Measurements from ENCODE around the gene STAT5A. TPM values are rescaled to one million over a fixed set of nuclear protein-coding genes. Genes with fewer than 3 reads are reported as not detected.

The STAT5A gene
- total RNA-seq, 4 donors from 2014 or later: 151 to 200 (median 171) TPM

DNA sequence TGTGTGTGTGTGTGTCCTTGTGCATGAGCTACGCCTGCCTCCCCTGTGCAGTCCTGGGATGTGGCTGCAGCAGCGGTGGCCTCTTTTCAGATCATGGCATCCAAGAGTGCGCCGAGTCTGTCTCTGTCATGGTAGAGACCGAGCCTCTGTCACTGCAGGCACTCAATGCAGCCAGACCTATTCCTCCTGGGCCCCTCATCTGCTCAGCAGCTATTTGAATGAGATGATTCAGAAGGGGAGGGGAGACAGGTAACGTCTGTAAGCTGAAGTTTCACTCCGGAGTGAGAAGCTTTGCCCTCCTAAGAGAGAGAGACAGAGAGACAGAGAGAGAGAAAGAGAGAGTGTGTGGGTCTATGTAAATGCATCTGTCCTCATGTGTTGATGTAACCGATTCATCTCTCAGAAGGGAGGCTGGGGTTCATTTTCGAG lies 22.5 kb downstream of the STAT5A start:
- TF ChIP-seq, protein P1, sequence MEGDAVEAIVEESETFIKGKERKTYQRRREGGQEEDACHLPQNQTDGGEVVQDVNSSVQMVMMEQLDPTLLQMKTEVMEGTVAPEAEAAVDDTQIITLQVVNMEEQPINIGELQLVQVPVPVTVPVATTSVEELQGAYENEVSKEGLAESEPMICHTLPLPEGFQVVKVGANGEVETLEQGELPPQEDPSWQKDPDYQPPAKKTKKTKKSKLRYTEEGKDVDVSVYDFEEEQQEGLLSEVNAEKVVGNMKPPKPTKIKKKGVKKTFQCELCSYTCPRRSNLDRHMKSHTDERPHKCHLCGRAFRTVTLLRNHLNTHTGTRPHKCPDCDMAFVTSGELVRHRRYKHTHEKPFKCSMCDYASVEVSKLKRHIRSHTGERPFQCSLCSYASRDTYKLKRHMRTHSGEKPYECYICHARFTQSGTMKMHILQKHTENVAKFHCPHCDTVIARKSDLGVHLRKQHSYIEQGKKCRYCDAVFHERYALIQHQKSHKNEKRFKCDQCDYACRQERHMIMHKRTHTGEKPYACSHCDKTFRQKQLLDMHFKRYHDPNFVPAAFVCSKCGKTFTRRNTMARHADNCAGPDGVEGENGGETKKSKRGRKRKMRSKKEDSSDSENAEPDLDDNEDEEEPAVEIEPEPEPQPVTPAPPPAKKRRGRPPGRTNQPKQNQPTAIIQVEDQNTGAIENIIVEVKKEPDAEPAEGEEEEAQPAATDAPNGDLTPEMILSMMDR (IDR thresholded peaks at IDR 0.05): no peak
- DNase-seq (ENCODE audit: low spot score): no peak
- no peak for ATAC-seq (ENCODE audit: low FRiP score)

DNA sequence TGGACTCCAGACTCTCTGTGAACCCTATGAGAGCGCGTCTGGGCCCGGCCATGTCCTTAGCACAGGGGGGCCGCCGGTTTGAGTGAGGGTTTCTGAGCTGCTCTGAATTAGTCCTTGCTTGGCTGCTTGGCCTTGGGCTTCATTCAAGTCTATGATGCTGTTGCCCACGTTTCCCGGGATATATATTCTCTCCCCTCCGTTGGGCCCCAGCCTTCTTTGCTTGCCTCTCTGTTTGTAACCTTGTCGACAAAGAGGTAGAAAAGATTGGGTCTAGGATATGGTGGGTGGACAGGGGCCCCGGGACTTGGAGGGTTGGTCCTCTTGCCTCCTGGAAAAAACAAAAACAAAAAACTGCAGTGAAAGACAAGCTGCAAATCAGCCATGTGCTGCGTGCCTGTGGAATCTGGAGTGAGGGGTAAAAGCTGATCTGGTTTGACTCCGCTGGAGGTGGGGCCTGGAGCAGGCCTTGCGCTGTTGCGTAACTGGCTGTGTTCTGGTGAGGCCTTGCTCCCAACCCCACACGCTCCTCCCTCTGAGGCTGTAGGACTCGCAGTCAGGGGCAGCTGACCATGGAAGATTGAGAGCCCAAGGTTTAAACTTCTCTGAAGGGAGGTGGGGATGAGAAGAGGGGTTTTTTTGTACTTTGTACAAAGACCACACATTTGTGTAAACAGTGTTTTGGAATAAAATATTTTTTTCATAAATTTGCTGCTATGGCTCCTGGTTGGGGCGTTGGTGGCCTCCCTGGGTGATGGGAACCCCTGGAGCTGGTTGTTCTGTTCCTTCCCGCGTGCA lies 23.1 kb downstream of the STAT5A start:
- peak; percentile 84 for ATAC-seq (ENCODE audit: low FRiP score)
- TF ChIP-seq, protein P1 (IDR thresholded peaks at IDR 0.05): no peak
- peak; percentile 73 for DNase-seq (ENCODE audit: low spot score)

DNA sequence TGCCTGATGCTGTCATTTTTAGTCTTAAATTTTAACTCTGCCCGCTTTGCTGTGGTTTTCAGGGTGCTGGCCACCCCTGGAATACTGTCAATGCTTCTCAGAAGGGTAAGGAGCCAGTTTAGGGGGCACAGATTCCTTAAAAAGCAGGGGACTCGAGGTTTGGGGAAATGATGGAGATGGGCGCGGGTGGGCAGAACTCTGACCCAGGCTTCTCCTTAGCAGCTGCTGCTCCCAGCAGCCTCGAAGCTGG lies 23.7 kb downstream of the STAT5A start:
- DNase-seq (ENCODE audit: low spot score): no peak
- TF ChIP-seq, protein P1 (IDR thresholded peaks at IDR 0.05): no peak
- ATAC-seq (ENCODE audit: low FRiP score): no peak

DNA sequence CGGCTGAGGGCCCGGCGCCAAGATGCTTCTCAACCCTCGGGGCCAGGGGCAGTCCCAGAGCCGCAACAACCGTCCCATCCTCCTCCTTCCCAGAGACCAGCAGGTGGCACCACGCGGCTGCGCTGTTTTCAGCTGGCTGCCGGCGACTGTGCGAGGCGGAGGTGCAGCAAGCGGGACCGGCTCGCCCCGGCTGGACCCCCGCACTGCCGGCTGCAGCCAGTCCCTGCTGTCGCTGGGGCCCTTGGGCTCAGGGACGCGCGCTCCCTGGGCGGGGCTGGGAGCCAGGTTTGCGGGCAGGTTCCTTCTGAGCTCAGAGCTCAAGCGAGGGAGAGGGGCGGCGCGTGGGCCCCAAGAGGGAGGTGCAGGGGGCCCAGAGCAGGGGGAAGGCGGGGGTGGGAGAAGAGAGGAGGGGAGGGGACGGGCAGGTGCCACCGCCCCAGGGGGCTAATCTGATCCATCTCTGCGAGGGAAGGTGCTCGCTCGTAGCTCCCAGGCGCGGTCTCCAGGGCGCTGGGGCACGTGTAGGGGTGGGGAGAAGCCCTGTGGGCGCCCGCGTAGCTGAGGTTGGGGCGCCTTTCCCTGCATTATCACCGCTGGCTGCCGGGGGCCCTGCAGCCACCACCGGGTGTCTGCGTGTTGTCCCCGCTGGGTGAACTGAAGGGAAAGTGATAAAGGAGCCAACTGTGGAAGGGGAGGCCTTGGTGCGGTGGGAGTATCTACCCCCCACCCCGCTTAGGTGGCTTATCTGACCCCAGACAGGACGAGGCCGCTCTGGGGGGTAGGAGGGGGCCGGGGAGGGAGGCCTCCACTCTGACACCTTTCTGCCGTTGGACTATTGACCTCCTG lies 24.2 kb downstream of the STAT5A start:
- ATAC-seq (ENCODE audit: low FRiP score) (peak; percentile 59), DNase-seq (ENCODE audit: low spot score) (no peak)
- TF ChIP-seq, protein P1 (IDR thresholded peaks at IDR 0.05): no peak

DNA sequence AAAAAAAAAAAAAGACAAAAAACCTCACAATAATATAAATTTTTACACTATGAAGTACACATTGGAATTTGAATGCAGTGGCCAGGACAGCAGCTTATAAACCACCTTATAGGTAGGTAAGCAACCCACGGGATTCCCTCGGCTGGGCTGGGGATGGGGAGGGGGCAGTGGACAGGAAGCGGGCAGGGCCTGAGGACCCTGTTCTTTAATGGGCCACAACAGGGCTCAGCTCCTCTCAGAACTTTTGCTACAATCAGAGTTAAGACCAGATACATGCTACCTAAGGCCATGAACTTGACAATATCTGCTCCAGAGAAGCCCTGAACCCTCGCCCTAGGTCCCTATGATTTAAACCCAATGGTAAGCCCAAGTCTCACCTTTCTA lies 25.1 kb downstream of the STAT5A start:
- DNase-seq (ENCODE audit: low spot score) (no peak), ATAC-seq (ENCODE audit: low FRiP score) (no peak)
- TF ChIP-seq, protein P1 (IDR thresholded peaks at IDR 0.05): no peak

DNA sequence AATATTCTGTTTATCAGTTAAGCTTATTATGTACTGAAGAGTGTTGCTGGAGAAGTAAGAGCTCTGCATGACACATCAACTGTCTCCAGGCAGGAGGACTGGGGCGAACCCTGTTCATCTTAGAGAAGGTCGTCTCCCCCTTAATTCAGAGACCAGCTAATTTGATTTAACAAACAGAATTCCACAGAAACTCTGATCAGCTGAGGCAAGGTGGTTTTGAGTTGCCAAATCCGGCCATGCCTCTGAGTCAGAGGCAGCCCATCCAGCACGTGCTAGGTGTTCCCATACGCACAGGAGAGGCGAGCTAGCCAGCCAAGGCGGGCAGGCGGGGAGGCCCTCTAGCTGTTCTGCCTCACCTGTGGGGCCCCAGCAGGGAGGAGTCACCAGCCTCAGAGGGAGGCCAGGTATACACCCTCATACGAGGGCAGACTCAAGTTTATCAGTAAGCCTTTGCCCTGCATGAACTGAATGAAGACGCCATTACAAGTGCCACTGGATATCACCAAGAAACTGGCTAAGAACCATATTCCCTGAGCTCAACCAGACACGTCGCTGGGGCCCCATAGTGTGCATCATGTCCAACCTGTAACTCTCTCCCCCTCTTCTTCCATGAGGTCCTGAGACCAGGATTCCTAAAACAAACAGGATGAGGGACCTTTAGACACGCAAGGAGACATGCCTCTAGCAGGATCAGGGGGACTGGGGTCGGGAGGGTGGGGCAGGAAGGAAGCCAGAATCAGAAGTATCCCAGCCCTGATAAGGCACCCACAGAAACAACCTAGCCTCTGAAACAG lies 25.7 kb downstream of the STAT5A start:
- DNase-seq (ENCODE audit: low spot score): no peak
- no peak for ATAC-seq (ENCODE audit: low FRiP score)
- TF ChIP-seq, protein P1 (IDR thresholded peaks at IDR 0.05): no peak
